Stimulated activated memory B cell treated with anti-CD40 and anti-IgM and Interleukin-4, amounts not matched to agents 10 μg/mL and 1 μg/mL and 100 μg/mL, for 72 hours (primary cell): ENCODE data around the gene CHI3L2.

Experiments
- ATAC-seq: fragments of 150-1000 bp; cut with Tn5 transposase; 2 replicates; pipeline ENCODE4 v1.10.0; 2021
- H3K27ac Mint-ChIP-seq: one replicate; pipeline ENCODE4 v1.8.0; 2022; ENCODE audit warnings: mild to moderate bottlenecking, mixed read lengths
- H3K27me3 Mint-ChIP-seq: one replicate; pipeline ENCODE4 v1.8.0; 2022; ENCODE audit warnings: mixed read lengths
- H3K36me3 Mint-ChIP-seq: one replicate; pipeline ENCODE4 v1.8.0; 2022; ENCODE audit warnings: mixed read lengths
- H3K4me1 Mint-ChIP-seq: one replicate; pipeline ENCODE4 v1.8.0; 2022; ENCODE audit warnings: mixed read lengths
- H3K4me3 Mint-ChIP-seq: one replicate; pipeline ENCODE4 v1.8.0; 2022; ENCODE audit warnings: mild to moderate bottlenecking, moderate library complexity, mixed read lengths
- H3K9me3 Mint-ChIP-seq: one replicate; pipeline ENCODE4 v1.8.0; 2022; ENCODE audit warnings: mixed read lengths

The CHI3L2 gene

DNA sequence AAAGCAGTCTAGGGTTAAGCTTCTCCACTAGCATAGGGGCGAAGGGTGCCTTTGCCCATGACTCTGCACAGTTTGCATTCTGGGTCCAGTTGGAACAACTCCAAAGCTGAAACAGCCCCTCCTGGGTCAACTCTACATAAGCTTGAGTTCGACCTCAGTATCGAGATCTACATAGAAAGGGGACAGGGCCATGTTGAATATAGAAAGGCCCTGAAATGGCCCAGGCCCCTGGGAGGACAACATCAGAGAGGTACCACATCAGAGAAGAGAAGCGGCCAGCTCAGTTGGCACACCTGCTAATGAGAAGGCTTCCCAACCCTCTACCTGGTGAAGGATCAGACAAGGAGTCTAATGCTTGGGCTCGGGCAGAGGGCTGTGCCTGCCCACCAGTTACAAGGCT lies 28.7 kb upstream of the CHI3L2 start:
- H3K27me3 Mint-ChIP-seq = no peaks in the 10 kb centered on the region
- H3K27ac Mint-ChIP-seq = peak overlapping the region; percentile 88
- peak overlapping the region; percentile 71 for H3K4me3 Mint-ChIP-seq
- H3K36me3 Mint-ChIP-seq = peaks cover 36% of the 10 kb centered on the region
- no peak for ATAC-seq
- H3K9me3 Mint-ChIP-seq = no peaks in the 10 kb centered on the region
- peaks cover 83% of the 10 kb centered on the region for H3K4me1 Mint-ChIP-seq

DNA sequence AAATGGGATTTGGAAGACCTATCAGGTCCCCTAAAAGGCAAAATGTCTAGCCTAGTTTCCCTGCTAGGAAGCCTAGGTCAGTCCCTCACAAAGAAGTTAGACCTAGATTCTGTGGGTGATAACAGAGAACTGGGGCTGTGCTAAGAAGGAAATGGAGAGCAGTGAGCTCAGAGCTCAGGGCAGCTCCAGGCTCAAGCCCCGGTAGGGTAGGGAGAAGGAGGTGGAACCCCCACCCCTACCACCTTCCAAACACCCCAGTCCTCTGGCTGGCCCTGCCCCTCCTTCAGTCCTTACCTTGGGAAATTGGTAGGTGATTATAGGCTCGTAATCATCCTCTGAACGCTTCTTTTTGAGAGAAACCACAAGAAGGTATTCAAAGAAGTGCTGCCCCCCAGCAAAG lies 28.2 kb upstream of the CHI3L2 start:
- Mint-ChIP-seq H3K4me3 (peak overlapping the region; percentile 71), H3K36me3 (peaks cover 36% of the 10 kb centered on the region), H3K9me3 (no peaks in the 10 kb centered on the region), H3K4me1 (peaks cover 78% of the 10 kb centered on the region), H3K27ac (peak overlapping the region; percentile 88), H3K27me3 (no peaks in the 10 kb centered on the region)
- no peak for ATAC-seq

DNA sequence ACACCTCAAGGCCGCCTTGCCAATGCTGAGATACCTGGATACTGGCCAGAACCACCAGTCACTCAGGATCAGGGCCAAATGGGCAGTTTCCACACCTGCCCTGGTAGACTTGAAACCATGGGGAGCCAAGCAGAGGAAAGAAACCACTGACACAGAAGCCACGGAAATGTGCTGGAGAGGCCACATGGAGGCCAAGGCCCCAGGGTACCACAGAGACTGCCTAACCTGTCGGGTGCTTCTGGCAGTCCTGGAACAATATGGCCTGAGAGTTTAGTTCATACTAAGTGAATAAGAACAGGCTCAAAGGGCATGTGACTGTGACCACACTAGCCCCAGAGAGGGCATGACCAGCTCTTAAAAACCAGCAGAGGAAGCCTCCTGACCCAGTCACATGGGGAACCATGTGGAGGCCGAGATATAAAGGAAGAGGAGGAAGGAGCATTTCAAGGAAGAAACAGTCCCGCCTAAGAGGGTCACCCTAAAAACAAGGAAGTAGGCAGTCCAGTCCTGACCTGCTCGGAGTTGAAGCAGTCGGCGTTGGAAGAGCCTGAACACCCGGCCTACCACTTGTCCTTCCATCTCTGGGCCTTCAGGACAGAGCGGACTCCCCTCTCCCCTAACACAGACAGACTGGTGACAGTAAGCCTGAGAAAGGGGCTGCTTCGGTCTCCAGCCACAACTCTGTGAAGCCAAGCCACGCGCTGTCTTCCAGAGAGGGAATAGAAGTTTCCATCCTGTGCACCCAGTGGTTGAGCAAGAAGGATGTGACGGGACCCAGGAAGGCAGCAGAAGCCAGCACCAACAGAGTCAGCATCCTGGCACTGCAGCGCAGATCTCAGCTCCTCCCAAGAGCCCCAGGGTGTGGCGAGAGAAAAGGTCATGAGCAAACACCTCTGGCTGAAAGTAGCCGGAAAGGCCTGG lies 27.4 kb upstream of the CHI3L2 start, which contains the start of gene DENND2D:
Gene DENND2D (minus strand): TSS at position 766 of the 921 bp plus-strand sequence. CDS start 187 bp downstream, at position 579.
- H3K36me3 Mint-ChIP-seq = peaks cover 30% of the 10 kb centered on the region
- peaks cover 78% of the 10 kb centered on the region for H3K4me1 Mint-ChIP-seq
- no peaks in the 10 kb centered on the region for H3K9me3 Mint-ChIP-seq
- H3K27ac Mint-ChIP-seq = peak within 1 kb of the TSS; percentile 88
- peak within 1 kb of the TSS; percentile 71 for H3K4me3 Mint-ChIP-seq
- ATAC-seq = no peak
- no peaks in the 10 kb centered on the region for H3K27me3 Mint-ChIP-seq

DNA sequence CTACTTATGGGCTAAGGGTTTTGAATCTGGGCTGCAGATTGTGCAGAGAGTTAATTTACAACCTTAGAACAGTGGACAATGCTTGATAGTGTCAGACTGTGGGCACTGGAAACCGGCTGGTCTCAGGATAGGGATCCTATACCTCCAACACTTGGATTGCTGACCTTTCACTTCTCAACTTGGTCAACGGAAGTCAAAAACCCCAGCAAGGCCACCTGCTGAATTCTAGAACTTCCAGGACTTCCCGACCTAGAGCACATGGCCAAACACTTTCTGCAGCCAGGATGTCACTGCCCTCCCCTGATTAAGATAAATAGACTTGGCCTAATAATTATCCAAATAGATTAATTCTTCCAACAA lies 26.7 kb upstream of the CHI3L2 start:
- H3K27me3 Mint-ChIP-seq = no peaks in the 10 kb centered on the region
- peaks cover 28% of the 10 kb centered on the region for H3K36me3 Mint-ChIP-seq
- peak overlapping the region; percentile 88 for H3K27ac Mint-ChIP-seq
- H3K9me3 Mint-ChIP-seq = no peaks in the 10 kb centered on the region
- peaks cover 83% of the 10 kb centered on the region for H3K4me1 Mint-ChIP-seq
- no peak for ATAC-seq
- H3K4me3 Mint-ChIP-seq = peak overlapping the region; percentile 71

DNA sequence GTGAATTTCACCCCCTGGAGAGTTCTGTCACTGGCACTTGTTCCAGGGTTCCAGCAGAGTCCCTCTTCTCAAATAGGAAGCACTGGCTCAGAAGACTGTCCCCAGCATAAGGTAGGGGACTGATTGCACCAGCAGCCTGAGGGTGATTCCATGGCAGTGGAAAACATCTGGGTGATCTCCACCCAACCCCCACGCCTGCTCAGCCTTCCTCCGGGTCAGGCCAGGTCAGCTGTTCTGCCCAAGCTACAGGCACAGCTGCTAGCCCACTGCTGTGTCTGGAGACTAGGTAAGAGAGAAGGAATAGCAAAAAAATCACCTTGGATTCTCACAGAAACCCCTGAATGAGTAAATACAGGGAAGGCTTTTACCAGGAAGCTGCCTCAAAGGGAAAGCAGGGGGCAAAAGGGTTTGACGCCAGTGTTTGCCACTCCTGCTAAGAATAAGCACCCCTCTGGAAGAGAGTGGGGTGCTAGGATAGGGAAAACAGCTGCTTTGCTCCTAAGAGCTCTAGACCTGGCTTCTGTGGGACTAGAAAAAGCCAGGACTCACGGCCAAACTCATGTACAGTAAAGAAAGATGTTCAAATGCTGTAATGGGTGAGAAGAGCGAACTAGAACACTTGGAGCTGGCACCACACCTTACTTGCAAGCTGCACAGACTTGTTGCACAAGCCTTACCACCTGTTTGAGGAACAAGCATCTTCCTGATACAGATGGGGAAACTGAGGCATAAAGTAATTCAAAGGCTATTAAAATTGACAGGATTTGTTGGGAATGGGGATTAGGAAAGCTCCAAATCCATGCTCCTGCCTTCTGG lies 26.0 kb upstream of the CHI3L2 start:
- H3K4me1 Mint-ChIP-seq = peaks cover 84% of the 10 kb centered on the region
- peaks cover 22% of the 10 kb centered on the region for H3K36me3 Mint-ChIP-seq
- peak overlapping the region; percentile 88 for H3K27ac Mint-ChIP-seq
- H3K27me3 Mint-ChIP-seq = no peaks in the 10 kb centered on the region
- H3K4me3 Mint-ChIP-seq = peak overlapping the region; percentile 29
- no peak for ATAC-seq
- H3K9me3 Mint-ChIP-seq = no peaks in the 10 kb centered on the region

DNA sequence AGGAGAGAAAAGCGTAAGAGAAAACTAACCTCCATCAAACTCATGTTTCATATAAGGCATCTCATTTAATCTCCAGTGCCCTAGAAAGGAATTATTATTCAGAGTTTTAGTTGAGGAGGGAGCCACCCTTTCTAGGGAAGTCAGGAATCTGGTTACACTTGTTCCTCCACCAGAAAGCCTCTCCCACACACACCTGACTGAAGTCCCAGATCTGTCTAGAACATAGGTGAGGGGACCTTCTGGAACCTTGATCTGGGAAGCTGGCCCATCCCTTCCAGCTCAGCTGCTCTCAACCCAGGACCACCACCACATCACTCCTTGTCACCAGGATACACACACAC lies 25.2 kb upstream of the CHI3L2 start:
- Mint-ChIP-seq H3K27me3 (no peaks in the 10 kb centered on the region), H3K36me3 (peaks cover 14% of the 10 kb centered on the region), H3K27ac (peak overlapping the region; percentile 88), H3K4me3 (peak overlapping the region; percentile 21), H3K9me3 (no peaks in the 10 kb centered on the region), H3K4me1 (peaks cover 81% of the 10 kb centered on the region)
- ATAC-seq = no peak

DNA sequence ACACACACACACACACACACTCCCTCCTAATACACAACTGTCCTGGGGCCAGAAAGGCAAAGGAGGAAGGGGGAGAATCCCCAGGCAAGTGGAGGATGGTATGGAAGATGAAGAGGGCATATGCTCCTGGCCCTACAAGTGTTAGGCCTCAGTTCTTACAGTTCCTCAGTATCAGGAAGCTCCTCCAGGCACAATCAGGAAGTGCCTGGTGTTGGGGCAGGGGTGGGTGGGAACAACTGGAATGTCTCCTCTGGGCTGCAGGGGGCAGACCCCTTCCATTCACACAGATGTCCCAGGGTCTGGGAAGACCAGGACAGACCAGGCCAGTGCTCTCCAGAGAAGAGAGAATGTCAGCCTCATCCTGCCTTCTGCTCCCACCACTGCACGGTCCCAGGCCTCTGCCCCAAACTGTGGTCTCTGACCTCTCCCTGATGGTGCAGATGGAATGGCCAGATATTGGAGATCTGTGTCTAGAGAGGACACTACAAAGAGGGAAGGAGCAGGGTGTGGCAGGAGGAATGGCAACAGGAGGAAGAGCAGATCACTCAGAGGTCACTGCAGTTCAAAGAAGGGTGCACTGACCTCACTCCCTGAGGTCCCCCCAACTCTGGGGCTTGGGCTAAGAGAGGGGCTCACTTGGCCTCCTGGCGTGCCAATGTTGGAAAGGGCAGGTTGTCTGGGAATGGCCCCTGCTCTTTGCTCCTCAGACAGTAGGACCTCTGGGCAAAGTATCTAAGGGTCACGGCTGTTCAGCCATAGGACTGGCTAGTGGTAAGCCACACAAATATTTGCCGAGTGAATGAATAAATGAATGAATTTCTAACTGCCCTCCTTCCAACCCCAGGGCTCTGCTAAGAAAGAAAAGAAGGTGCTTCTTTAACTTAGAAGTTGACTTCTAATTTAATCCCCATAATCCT lies 24.5 kb upstream of the CHI3L2 start:
- ATAC-seq = no peak
- peaks cover 9% of the 10 kb centered on the region for H3K36me3 Mint-ChIP-seq
- no peaks in the 10 kb centered on the region for H3K9me3 Mint-ChIP-seq
- H3K27me3 Mint-ChIP-seq = no peaks in the 10 kb centered on the region
- H3K4me1 Mint-ChIP-seq = peaks cover 75% of the 10 kb centered on the region
- peak overlapping the region; percentile 90 for H3K4me3 Mint-ChIP-seq
- H3K27ac Mint-ChIP-seq = peak overlapping the region; percentile 88

DNA sequence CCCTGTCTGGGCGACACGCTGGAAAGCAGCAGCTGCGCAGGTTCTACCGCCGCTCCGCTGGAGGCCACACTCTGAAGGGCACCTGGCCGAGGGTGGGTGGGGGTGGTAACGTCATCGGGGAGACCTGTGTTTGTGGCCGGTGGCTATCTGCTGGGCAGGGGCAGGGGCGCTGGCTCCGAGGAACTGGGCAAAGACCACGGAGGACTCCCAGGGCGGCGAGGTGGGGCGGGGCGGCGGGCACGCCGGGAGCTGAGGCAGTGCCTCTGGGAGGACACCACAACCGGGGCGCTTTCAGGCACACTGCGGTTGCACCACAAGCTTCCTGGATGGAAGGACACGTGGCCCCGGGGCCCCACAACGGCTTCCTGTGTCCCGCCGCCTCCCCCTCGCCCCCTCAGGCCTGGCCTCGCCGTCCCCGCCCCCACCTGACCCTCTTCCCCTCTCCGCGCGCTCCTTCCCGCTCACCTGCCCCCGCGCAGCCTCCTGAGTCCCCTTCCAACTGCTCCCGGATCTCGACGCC lies 23.8 kb upstream of the CHI3L2 start:
- H3K9me3 Mint-ChIP-seq = no peaks in the 10 kb centered on the region
- peaks cover 9% of the 10 kb centered on the region for H3K36me3 Mint-ChIP-seq

DNA sequence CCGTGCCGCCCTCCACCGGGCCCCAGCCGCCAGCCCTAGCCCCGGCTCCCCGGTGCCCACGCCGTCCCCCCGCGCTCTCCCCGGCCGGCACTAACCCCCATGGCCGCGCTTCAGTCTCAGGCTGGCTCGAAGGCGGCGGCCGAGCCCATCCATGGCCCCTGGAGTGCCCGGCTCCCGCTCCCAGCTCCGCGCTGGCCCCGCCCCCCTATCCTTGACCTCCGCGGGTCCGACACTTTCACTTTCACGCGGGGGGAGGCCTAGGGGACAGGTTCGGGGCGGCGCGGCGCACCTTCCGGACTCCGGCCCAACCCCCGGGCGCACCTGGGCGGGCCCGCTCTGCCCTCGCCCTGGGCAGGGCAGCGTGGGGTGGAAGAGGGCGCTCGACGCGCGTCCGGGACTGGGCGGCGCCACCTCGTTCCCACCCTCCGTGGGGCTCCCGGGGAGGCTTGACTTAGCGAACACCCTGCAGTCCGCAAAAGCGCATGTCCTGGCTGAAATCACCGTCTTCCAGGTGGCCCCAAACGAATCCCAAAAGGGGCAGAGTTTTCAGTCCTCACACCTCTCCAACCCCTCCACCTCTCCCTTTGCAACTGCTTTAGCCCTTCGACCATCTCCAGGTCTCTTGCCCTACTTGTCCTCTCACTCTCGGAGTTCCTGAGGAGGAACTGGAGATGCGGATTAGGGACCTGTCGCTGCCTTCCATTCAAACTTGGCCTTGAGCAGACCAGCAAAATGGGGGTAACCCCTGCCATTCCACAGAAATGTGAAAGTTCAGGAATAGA lies 23.1 kb upstream of the CHI3L2 start:
- Mint-ChIP-seq H3K27ac (peak overlapping the region; percentile 88), H3K4me3 (peak overlapping the region; percentile 90), H3K36me3 (peaks cover 9% of the 10 kb centered on the region), H3K9me3 (no peaks in the 10 kb centered on the region), H3K27me3 (no peaks in the 10 kb centered on the region), H3K4me1 (peaks cover 70% of the 10 kb centered on the region)
- ATAC-seq = peak; percentile 93

More for the DNA sequence above, 23.8 kb upstream of the CHI3L2 start:
- peak overlapping the region; percentile 90 for H3K4me3 Mint-ChIP-seq
- H3K27ac Mint-ChIP-seq = peak overlapping the region; percentile 88
- H3K4me1 Mint-ChIP-seq = peaks cover 76% of the 10 kb centered on the region
- ATAC-seq = peak; percentile 77
- H3K27me3 Mint-ChIP-seq = no peaks in the 10 kb centered on the region

DNA sequence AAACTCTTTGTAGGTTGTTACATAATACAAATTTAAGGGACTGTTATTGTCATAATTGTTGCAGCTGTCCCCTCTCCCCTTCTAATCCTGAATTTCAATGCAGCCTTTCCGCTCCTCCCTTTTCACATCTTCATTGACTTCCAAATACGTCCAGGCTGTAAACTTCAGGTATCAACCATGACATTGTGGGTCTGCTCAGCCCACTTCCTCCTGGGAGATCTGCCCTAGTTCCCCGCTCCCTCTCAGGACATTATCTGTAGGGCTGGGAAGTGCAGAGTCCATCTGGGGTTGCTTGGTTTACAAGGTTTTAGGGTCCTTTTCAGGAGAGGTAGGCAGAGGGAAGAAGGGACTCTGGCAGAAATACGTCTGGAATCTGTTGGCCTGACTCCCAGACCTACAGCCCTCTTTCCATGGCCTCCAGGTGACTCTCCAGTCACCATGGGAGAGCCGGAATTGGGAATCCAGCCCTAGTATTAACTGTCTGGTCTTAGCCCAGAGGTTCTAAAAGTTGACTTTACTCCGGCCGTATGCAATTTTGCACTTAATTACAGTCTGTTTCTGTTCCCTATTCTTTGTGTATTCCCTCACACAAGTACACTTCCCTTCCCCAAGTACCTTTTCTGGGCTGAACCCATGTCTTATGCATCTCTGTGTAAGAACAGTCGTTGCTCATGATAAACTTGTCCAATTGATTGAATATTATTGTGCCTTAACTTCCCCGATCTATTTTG lies 22.4 kb upstream of the CHI3L2 start:
- peaks cover 65% of the 10 kb centered on the region for H3K4me1 Mint-ChIP-seq
- no peaks in the 10 kb centered on the region for H3K9me3 Mint-ChIP-seq
- H3K36me3 Mint-ChIP-seq = peaks cover 4% of the 10 kb centered on the region
- H3K27ac Mint-ChIP-seq = peak overlapping the region; percentile 88
- H3K27me3 Mint-ChIP-seq = no peaks in the 10 kb centered on the region
- no peak for ATAC-seq
- H3K4me3 Mint-ChIP-seq = peak overlapping the region; percentile 90

DNA sequence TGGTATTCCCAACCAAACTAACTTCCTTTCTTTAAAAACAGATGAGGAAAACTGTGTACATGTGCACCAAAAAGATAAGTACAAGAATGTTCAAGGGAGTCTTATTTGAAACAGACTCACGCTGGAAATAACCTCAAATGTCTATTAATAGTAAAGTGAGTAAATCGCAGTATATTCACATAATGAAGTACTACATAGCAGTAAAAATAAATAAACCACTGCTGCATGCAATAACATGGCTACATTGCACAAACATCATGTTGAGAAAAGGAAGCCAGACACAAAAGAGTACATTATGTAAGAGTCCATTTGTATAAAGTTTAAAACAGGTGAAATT lies 21.8 kb upstream of the CHI3L2 start:
- no peaks in the 10 kb centered on the region for H3K36me3 Mint-ChIP-seq
- H3K9me3 Mint-ChIP-seq = no peaks in the 10 kb centered on the region
- no peaks in the 10 kb centered on the region for H3K27me3 Mint-ChIP-seq
- H3K27ac Mint-ChIP-seq = peak overlapping the region; percentile 88
- H3K4me3 Mint-ChIP-seq = no peak overlapping the region
- H3K4me1 Mint-ChIP-seq = peaks cover 65% of the 10 kb centered on the region
- ATAC-seq = no peak

DNA sequence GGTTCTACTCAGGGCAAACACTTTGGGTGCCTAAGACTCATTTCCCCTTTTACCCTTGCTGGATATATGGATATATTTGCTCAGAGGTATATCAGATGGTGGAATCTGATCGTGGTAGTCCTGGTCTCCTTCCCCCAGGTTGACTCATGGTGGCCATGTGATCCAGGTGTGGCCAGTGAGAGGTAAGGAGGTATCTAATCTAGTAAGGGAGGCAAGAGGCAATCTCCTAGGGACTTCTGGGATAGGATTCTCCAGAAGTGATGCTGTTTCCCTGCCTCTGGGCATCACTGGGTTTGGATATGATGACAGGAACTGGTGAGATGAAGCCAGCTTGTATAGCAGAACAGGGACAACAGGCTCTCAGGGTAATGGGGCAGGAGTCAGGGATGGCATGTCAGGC lies 18.6 kb upstream of the CHI3L2 start:
- no peak for ATAC-seq
- Mint-ChIP-seq H3K4me1 (peaks cover 59% of the 10 kb centered on the region), H3K36me3 (no peaks in the 10 kb centered on the region), H3K27ac (peak overlapping the region; percentile 88), H3K4me3 (no peak overlapping the region), H3K9me3 (no peaks in the 10 kb centered on the region), H3K27me3 (no peaks in the 10 kb centered on the region)

DNA sequence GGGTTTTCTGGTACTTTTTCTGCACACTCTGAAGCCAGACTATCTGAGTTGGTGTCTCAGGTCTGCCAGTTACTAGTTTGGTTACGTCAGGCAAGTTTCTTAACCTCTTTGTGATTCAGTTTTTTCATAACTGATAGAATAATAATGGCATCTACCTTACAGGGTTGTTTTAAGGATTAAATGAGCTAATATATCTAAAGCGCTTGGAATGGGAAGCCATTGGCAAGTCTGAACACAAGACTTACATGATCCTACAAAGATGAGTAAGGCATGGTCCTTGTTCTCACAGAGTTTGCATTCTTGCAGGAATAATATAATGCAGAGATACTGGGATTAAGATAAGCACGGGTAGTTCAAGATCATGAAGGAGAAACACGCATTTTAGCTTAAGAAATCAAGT lies 17.9 kb upstream of the CHI3L2 start:
- ATAC-seq = no peak
- no peaks in the 10 kb centered on the region for H3K27me3 Mint-ChIP-seq
- no peaks in the 10 kb centered on the region for H3K36me3 Mint-ChIP-seq
- no peak overlapping the region for H3K27ac Mint-ChIP-seq
- H3K4me3 Mint-ChIP-seq = no peak overlapping the region
- peaks cover 63% of the 10 kb centered on the region for H3K4me1 Mint-ChIP-seq
- H3K9me3 Mint-ChIP-seq = no peaks in the 10 kb centered on the region
